ENCODE results near the gene PUM1. TPM values are rescaled to one million over a fixed set of nuclear protein-coding genes. Genes with fewer than 3 reads are reported as not detected.
"Not testable (repeated sequence)": the region's sequence is repeated elsewhere in the genome, so short reads cannot be mapped to it uniquely, and the experiment has no call there.

Gene PUM1
- total RNA-seq, 1 experiment from 2014 or later, result 43.3 TPM

- no TSS peak for BruUV-seq (replicated peaks)
- no peak overlapping the region for H2AFZ ChIP-seq (ENCODE audit: low read length)
- no peaks in the 10 kb centered on the region for H3K9me3 ChIP-seq (ENCODE audit: low read length)
- peaks cover 20% of the 10 kb centered on the region for H3K4me1 ChIP-seq (ENCODE audit: insufficient read depth, low read length)
- H3K9ac ChIP-seq (ENCODE audit: low read length), result no peak overlapping the region
- TF ChIP-seq EZH2phosphoT487 (IDR thresholded peaks at IDR 0.05; ENCODE audit: borderline replicate concordance, low read length), result no peak
- TF ChIP-seq EZH2 (IDR thresholded peaks at IDR 0.05; ENCODE audit: low read length, unreplicated experiment), result no peak
- TF ChIP-seq CTCF (conservative IDR thresholded peaks at IDR 0.05; ENCODE audit: low read depth, low read length), result no peak
- H3F3A ChIP-seq (ENCODE audit: low read length, unreplicated experiment), result no peaks in the 10 kb centered on the region
- CTCF ChIA-PET, result no interaction called here
- H3K36me3 ChIP-seq (ENCODE audit: low read depth, low read length), result no peaks in the 10 kb centered on the region
- POLR2A ChIA-PET (ENCODE audit: unreplicated experiment), result no interaction called here
- H3K4me2 ChIP-seq (ENCODE audit: low read length), result no peak overlapping the region
- no peaks in the 10 kb centered on the region for H3K27me3 ChIP-seq (ENCODE audit: low read length)
- no peak for ATAC-seq
- H3K27ac ChIP-seq (ENCODE audit: low read length), result no peak overlapping the region
- H4K20me1 ChIP-seq (ENCODE audit: low read length), result no peaks in the 10 kb centered on the region
- DNase-seq, result no peak
- intact Hi-C loops (cut with micrococcal nuclease), result no loop called here
- H3K9me2 ChIP-seq (replicated peaks; ENCODE audit: low read length), result no peaks in the 10 kb centered on the region
- no peak overlapping the region for H3K4me3 ChIP-seq (ENCODE audit: low read length)
- no peaks in the 10 kb centered on the region for H3K79me2 ChIP-seq (ENCODE audit: low read length)
Measured at GRCh38 chr1:31099293-31100032, 33.9 kb upstream of the PUM1 start.

DNA sequence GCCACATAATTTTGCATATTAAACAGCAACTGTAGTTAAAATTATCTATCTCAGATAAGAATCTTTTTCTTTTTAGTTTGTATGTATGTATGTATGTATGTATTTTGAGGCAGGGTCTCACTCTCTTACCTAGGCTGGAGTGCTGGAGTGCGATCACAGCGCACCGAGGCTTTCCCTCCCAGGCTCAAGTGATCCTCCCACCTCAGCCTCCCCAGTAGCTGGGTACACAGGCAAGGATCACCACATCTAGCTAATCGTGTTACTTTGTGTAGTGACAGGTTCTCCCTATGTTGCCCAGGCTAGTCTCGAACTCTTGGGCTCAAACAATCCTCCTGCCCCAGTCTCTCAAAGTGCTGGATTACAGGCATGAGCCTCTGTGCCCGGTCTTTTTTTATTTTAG, 30.5 kb upstream of the PUM1 start:
- ChIA-PET POLR2A (ENCODE audit: unreplicated experiment) (no interaction called here), CTCF (no interaction called here)
- no peak overlapping the region for H3K4me3 ChIP-seq (ENCODE audit: low read length)
- no peaks in the 10 kb centered on the region for H3K79me2 ChIP-seq (ENCODE audit: low read length)
- no peaks in the 10 kb centered on the region for H3F3A ChIP-seq (ENCODE audit: low read length, unreplicated experiment)
- TF ChIP-seq EZH2phosphoT487 (IDR thresholded peaks at IDR 0.05; ENCODE audit: borderline replicate concordance, low read length) (no peak), CTCF (conservative IDR thresholded peaks at IDR 0.05; ENCODE audit: low read depth, low read length) (no peak), EZH2 (IDR thresholded peaks at IDR 0.05; ENCODE audit: low read length, unreplicated experiment) (no peak)
- H2AFZ ChIP-seq (ENCODE audit: low read length), result no peak overlapping the region
- no peak for DNase-seq
- H3K4me1 ChIP-seq (ENCODE audit: insufficient read depth, low read length), result peaks cover 6% of the 10 kb centered on the region
- no TSS peak for BruUV-seq (replicated peaks)
- no peaks in the 10 kb centered on the region for H3K27me3 ChIP-seq (ENCODE audit: low read length)
- H3K9ac ChIP-seq (ENCODE audit: low read length), result no peak overlapping the region
- ATAC-seq, result no peak
- no peak overlapping the region for H3K4me2 ChIP-seq (ENCODE audit: low read length)
- no peaks in the 10 kb centered on the region for H3K9me3 ChIP-seq (ENCODE audit: low read length)
- H3K9me2 ChIP-seq (replicated peaks; ENCODE audit: low read length), result no peaks in the 10 kb centered on the region
- H4K20me1 ChIP-seq (ENCODE audit: low read length), result no peaks in the 10 kb centered on the region
- intact Hi-C loops (cut with micrococcal nuclease), result no loop called here
- no peaks in the 10 kb centered on the region for H3K36me3 ChIP-seq (ENCODE audit: low read depth, low read length)
- H3K27ac ChIP-seq (ENCODE audit: low read length), result no peak overlapping the region

GRCh38 chr1:31095298-31095981, 29.9 kb upstream of the PUM1 start:
- H3K4me1 ChIP-seq (ENCODE audit: insufficient read depth, low read length), result peaks cover under 1% of the 10 kb centered on the region; the same call in 1 of the 2 replicates
- peak; percentile 25 for DNase-seq
- TF ChIP-seq EZH2 (IDR thresholded peaks at IDR 0.05; ENCODE audit: low read length, unreplicated experiment) (no peak), EZH2phosphoT487 (IDR thresholded peaks at IDR 0.05; ENCODE audit: borderline replicate concordance, low read length) (no peak), CTCF (conservative IDR thresholded peaks at IDR 0.05; ENCODE audit: low read depth, low read length) (no peak)
- ChIA-PET CTCF (no interaction called here), POLR2A (ENCODE audit: unreplicated experiment) (no interaction called here)
- H3K79me2 ChIP-seq (ENCODE audit: low read length), result no peaks in the 10 kb centered on the region
- ATAC-seq, result no peak
- H2AFZ ChIP-seq (ENCODE audit: low read length), result no peak overlapping the region
- H3K4me2 ChIP-seq (ENCODE audit: low read length), result no peak overlapping the region
- no peak overlapping the region for H3K9ac ChIP-seq (ENCODE audit: low read length)
- H3K27me3 ChIP-seq (ENCODE audit: low read length), result no peaks in the 10 kb centered on the region
- H4K20me1 ChIP-seq (ENCODE audit: low read length), result no peaks in the 10 kb centered on the region
- intact Hi-C loops (cut with micrococcal nuclease), result no loop called here
- H3F3A ChIP-seq (ENCODE audit: low read length, unreplicated experiment), result no peaks in the 10 kb centered on the region
- H3K9me2 ChIP-seq (replicated peaks; ENCODE audit: low read length), result no peaks in the 10 kb centered on the region
- no peaks in the 10 kb centered on the region for H3K36me3 ChIP-seq (ENCODE audit: low read depth, low read length)
- no peak overlapping the region for H3K27ac ChIP-seq (ENCODE audit: low read length)
- H3K4me3 ChIP-seq (ENCODE audit: low read length), result no peak overlapping the region
- no TSS peak for BruUV-seq (replicated peaks)
- no peaks in the 10 kb centered on the region for H3K9me3 ChIP-seq (ENCODE audit: low read length)

GRCh38 chr1:31088081-31088480, 22.6 kb upstream of the PUM1 start:
- intact Hi-C loops (cut with micrococcal nuclease); BruUV-seq (replicated peaks); CTCF ChIA-PET: not testable (repeated sequence)

More at GRCh38 chr1:31088081-31088480, 22.6 kb upstream of the PUM1 start:
- H2AFZ ChIP-seq (ENCODE audit: low read length); H3K4me2 ChIP-seq (ENCODE audit: low read length); H3K9me3 ChIP-seq (ENCODE audit: low read length); H4K20me1 ChIP-seq (ENCODE audit: low read length); H3K27me3 ChIP-seq (ENCODE audit: low read length); H3K4me1 ChIP-seq (ENCODE audit: insufficient read depth, low read length); H3K9ac ChIP-seq (ENCODE audit: low read length); H3K27ac ChIP-seq (ENCODE audit: low read length); ATAC-seq; H3F3A ChIP-seq (ENCODE audit: low read length, unreplicated experiment); POLR2A ChIA-PET (ENCODE audit: unreplicated experiment); H3K4me3 ChIP-seq (ENCODE audit: low read length); DNase-seq; H3K79me2 ChIP-seq (ENCODE audit: low read length); H3K36me3 ChIP-seq (ENCODE audit: low read depth, low read length); H3K9me2 ChIP-seq (replicated peaks; ENCODE audit: low read length): not testable (repeated sequence)
